HL-60 (cell line): ENCODE data around the gene MAP3K10.

Experiments
- DNase-seq, 2 experiments: peaks; one replicate each; pipeline ENCODE4 v3.0.0-alpha.2; 2010 to 2020; ENCODE audit warnings: low read depth in 1 of 2, low spot score in 1 of 2
- H3K27ac ChIP-seq: fragments of 250-450 bp; sonication (Bioruptor Pico); replicated peaks from 2 replicates; pipeline ENCODE4 v1.5.1; 2020; ENCODE audit warnings: mild to moderate bottlenecking, moderate library complexity
- H3K27me3 ChIP-seq: fragments of 250-450 bp; sonication (Bioruptor Pico); 2 replicates; pipeline ENCODE4 v1.5.1; 2021; ENCODE audit warnings: mild to moderate bottlenecking, moderate library complexity; ENCODE audit not compliant: insufficient read depth, poor library complexity, severe bottlenecking
- H3K4me3 ChIP-seq: replicated peaks from 2 replicates; pipeline ENCODE4 v1.5.1; 2011; ENCODE audit warnings: mild to moderate bottlenecking, control low read depth, low read length; ENCODE audit not compliant: insufficient read depth
- CTCF ChIP-seq: IDR thresholded peaks from one replicate; pipeline ENCODE4 v1.5.1; 2011; ENCODE audit warnings: low read length, control low read depth, inconsistent platforms; ENCODE audit not compliant: insufficient read depth
- GABPA ChIP-seq: IDR thresholded peaks from 2 replicates; pipeline ENCODE4 v1.6.1; 2012; ENCODE audit warnings: low read depth
- POLR2AphosphoS5 ChIP-seq: IDR thresholded peaks from 2 replicates; pipeline ENCODE4 v1.6.1; 2012; ENCODE audit warnings: low read depth
- REST ChIP-seq: IDR thresholded peaks from 2 replicates; pipeline ENCODE4 v1.6.1; 2012; ENCODE audit warnings: low read depth; ENCODE audit not compliant: insufficient replicate concordance
- SPI1 ChIP-seq: IDR thresholded peaks from 2 replicates; pipeline ENCODE4 v1.6.1; 2012; ENCODE audit warnings: low read depth, mild to moderate bottlenecking, borderline replicate concordance

Gene MAP3K10

GRCh38 chr19:40231544-40232424 lies 40.6 kb downstream of the MAP3K10 start:
- Histone ChIP-seq H3K4me3 (no peak overlapping the region), H3K27me3 (peaks cover 9% of the 10 kb centered on the region), H3K27ac (no peak overlapping the region)
- DNase-seq: no peak
- no peak for TF ChIP-seq CTCF

- Histone ChIP-seq H3K27ac (no peak overlapping the region), H3K4me3 (no peak overlapping the region), H3K27me3 (peaks cover 3% of the 10 kb centered on the region)
- TF ChIP-seq SPI1 (no peak), GABPA (no peak)
- no peak for DNase-seq
These were observed 41.3 kb downstream of the MAP3K10 start for GRCh38 chr19:40232479-40232878.

- no peaks in the 10 kb centered on the region for H3K27me3 ChIP-seq
- no peak overlapping the region for H3K4me3 ChIP-seq
- TF ChIP-seq POLR2AphosphoS5 (no peak), REST (no peak)
- DNase-seq: no peak
- no peak overlapping the region for H3K27ac ChIP-seq
These were observed 42.0 kb downstream of the MAP3K10 start for GRCh38 chr19:40232949-40233810.

GRCh38 chr19:40233811-40234389 lies 42.7 kb downstream of the MAP3K10 start:
- Histone ChIP-seq H3K27me3 (no peaks in the 10 kb centered on the region), H3K4me3 (no peak overlapping the region), H3K27ac (no peak overlapping the region)
- no peak for TF ChIP-seq GABPA
- TF ChIP-seq SPI1: no peak
- no peak for TF ChIP-seq POLR2AphosphoS5
- TF ChIP-seq CTCF: no peak
- no peak for TF ChIP-seq REST
- no peak for DNase-seq
